Measurements from ENCODE around the gene MAGEA10.

GRCh38 chrX:152103866-152104265 lies 34.5 kb downstream of the MAGEA10 start:
- TF ChIP-seq CTCF (IDR thresholded peaks at IDR 0.05) = no peak
- TF ChIP-seq EP300 (IDR thresholded peaks at IDR 0.05) = no peak
- no peak for TF ChIP-seq POLR2AphosphoS5 (IDR thresholded peaks at IDR 0.05)
- no peak for TF ChIP-seq POLR2A (IDR thresholded peaks at IDR 0.05)
